ENCODE results near the gene ARHGAP6.
A peak's percentile ranks its signal among the peaks of the same experiment; 100 is the strongest.
"Not testable (repeated sequence)": the region's sequence is repeated elsewhere in the genome, so short reads cannot be mapped to it uniquely, and the experiment has no call there.

ARHGAP6 gene

DNA sequence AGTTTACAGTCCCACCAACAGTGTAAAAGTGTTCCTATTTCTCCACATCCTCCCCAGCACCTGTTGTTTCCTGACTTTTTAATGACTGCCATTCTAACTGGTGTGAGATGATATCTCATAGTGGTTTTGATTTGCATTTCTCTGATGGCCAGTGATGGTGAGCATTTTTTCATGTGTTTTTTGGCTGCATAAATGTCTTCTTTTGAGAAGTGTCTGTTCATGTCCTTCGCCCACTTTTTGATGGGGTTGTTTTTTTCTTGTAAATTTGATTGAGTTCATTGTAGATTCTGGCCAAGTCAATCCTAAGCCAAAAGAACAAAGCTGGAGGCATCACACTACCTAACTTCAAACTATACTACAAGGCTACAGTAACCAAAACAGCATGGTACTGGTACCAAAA lies 146.5 kb downstream of the ARHGAP6 start:
- FAIRE-seq: not testable (repeated sequence)

DNA sequence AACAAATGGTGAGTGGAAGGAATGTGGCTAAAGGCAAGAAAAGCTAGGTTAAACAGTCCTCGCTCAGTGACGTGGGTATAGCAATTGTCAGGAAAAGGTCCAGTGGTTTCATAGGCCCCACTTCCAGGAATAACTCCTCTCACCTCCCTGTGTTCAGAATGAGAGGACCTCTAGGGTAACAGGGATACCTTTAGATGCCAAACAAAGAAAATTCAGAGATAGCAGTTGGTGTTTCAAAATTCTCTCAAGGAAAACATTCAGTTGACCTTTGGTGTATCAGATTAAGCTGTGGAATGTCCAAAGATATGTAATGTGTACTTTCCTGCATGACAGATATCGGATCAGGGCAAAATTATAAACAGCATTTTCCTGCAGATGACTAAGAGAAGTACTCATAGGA lies 155.9 kb downstream of the ARHGAP6 start:
- FAIRE-seq: no peak

DNA sequence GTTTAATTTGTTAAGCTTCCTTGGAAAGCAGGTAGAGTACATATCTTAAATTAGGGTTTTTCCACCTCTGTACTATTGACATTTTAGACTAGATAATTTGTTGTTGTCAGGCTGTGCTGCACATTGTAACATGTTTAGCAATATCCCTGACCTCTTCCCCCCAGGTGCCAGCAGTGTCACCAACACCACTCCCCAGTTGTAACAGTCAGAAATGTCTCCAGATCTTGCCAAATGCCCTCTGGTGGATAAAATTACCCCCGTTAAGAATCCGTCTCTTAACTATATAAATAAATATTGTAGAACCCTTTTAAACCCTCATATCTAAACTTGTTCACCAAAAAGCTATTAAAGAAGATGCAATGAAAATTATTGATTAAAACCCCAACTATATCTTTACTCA lies 161.5 kb downstream of the ARHGAP6 start:
- FAIRE-seq: no peak

DNA sequence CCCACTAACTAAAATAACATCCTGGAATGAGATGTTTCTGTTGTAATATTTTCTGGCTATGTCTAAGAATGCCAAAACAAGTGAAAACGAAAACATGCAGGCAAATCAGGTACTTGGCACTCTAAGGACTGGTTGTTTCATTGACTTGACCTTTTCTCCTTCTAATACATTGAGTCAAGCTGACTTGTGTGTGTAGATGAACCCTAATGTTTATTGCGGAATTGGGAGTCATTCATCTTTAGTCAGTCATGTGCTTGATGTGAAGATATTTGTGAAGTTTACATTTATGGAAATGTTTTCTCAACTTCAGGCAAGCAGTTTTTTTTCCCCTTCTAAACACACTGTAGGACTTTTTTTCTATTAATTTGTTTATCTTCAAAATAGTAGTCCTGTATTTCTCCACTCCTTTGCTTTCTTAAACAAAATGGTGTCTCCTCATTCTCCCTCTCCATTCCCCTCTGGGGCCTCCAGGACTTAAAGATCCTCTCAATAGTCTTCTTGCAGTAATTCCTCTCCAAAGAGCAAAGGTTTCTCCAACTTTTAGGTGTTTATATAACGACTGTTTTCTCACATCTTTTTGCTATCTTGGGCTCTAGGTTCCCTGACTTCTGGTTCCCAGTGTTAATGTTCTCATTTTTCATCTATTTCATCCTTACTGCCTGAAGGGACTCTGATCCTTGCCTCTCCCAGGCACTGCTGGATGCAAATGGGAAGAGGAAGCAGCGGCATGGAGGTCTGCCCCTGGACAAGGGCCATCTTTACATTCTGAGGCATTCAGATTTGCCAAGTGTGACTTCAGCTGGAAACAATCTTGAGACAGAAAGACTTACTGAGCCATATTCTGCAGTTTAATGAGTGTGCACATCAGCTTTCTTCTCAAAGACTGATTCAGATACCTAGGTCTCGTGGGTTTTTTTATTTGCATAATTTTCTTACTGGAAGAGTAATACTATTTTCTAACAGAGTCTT lies 166.4 kb downstream of the ARHGAP6 start:
- no peak for FAIRE-seq

DNA sequence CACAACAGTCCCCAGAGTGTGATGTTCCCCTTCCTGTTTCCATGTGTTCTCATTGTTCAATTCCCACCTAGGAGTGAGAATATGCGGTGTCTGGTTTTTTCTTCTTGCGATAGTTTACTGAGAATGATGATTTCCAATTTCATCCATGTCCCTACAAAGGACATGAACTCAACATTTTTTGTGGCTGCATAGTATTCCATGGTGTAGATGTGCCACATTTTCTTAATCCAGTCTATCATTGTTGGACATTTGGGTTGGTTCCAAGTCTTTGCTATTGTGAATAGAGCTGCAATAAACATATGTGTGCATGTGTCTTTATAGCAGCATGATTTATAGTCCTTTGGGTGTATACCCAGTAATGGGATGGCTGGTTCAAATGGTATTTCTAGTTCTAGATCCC lies 174.3 kb downstream of the ARHGAP6 start:
- not testable (repeated sequence) for FAIRE-seq

DNA sequence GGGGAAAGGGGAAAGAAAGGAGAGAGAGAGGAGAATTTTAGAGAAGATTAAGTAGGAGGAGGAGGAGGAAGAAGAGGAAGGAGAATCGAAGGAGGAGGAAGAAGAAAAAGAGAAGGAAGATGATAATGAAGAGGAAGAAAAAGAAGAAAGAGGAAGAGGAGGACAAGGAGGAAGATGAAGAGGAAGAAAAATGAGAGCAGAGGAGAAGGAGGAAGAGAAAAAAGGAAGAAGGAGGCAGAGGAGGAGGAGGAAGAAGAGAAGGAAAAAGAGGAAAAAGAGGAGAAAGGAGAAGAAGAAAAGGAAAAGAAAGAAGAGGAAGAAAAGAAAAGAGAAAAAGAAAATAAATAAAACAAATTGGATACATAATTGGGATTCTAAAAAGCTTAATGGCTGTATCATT lies 181.4 kb downstream of the ARHGAP6 start:
- FAIRE-seq: no peak

DNA sequence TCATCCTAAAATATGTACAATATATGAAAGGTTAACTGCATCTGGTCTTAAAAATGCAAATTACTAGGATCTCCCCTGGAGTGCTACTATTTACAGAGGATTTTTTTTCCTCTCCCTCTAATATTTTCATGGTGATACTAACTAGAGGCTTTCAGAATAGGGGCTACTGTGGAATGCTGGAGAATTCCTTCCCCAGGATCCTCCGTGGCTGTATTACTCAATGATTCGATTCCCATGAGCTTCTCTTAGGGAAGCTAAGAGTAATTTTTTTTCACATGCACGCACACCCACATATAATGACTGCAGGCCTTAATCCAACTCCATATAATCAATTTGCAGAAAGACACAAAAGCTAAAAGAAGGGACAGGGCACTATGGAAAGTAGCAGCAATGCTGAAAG lies 184.7 kb downstream of the ARHGAP6 start:
- FAIRE-seq: peak; percentile 24

DNA sequence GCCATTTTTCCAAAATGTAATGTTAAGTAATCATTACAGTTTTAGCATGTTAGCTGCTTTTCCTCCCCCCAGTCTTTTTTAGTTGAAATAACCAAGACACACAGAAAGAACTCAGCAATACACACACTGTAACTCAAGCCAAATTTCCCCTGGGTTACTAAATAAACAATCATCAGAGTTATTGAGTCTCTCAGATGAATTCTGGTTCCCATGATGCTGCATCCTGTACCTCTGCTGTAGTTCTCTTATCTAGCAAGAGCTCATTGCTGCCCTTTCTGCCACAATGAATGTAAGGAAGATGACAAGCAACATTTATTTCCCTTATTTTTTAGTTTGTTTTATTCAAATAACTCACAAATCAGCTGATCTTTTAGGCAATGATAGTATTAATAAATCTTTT lies 185.1 kb downstream of the ARHGAP6 start:
- no peak for FAIRE-seq

DNA sequence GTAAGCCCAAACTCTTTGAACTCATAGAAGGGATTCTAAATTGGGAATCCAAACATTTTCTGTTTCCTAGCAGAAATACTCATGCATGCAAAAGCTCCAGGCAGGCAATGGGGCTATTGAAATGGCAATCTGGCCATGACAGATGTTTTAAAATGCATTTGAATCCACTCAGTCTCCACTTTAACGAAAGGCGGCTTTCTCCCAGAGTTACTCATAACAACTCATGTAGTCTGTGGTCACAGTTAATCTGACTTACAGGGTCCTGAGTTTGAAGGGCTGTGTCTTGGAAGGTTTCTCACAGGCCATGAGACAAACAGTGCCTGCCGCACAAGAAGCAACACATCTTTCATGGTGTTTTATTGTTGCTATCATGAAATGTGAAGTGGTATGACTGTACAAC lies 186.8 kb downstream of the ARHGAP6 start:
- FAIRE-seq: no peak

DNA sequence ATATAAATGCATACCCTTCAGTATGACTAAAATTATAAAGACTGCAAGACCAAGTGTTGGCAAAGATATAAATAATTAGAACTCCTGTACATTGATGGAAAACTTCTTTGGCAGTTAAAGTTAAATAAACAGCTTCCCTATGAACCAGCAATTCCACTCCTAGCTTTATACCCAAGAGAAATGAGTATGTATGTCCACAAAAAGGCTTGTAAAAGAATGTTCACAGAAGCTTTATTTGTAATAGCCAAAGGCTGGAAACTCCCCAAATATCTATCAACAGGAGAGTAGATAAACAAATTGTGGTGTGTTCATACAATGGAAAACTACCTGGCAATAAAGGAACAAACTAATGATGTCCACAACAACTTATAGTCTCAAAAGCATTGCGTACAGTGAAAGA lies 187.7 kb downstream of the ARHGAP6 start:
- FAIRE-seq: no peak

DNA sequence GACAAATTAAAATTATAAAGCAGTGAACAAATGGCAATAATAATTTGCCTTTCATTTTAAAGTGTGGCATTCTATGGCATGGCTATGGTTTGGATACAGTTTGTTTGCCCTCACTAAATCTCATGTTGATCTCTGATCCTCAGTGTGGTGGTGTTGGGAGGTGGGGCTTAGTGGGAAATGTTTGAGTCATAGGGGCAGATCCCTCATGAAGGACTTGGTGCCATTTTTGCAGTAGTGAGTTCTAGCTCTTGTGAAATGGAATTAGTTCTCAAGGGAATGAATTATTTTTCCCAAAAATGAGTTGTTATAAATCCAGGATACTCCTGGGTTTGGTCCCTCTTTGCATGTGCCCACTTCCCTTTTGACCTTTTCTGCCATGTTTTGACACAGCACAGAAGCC lies 191.1 kb downstream of the ARHGAP6 start:
- no peak for FAIRE-seq

DNA sequence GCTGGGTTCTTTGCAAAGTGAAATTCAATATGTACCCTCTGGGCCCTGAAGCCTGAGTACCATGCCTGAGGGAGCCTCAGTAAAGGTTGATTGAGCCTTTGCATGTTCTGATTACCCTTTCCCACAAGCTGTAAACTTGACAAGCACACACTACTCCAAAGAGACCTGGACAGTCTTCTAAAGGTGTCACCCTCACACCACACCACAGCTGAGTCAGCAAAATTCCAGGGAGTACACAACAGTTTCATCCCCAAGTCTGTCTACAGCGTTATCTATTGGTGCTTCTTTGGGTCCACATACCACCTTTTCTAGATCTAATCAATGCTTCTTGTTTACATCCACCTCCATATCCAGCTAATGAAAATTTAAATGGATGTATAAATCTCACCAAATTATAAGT lies 191.7 kb downstream of the ARHGAP6 start:
- no peak for FAIRE-seq

DNA sequence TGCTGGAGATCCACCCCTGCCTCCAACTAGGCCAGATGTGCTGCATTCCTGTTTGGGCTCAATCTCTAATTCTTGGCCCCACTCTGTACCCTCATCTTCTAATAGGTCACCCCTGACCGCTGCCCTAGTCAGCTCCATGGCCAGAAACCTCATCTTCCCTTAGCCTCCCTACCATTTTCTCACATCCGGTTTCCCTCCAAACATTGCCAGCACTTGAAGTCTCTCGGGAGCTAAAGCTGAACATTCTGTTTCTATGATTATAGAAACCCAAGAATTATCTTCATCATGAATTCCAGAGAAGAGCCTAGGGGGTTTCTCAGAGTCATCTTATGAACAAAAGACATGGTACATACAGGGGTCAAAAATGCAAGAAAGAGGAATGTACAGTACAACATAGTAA lies 192.8 kb downstream of the ARHGAP6 start:
- no peak for FAIRE-seq

DNA sequence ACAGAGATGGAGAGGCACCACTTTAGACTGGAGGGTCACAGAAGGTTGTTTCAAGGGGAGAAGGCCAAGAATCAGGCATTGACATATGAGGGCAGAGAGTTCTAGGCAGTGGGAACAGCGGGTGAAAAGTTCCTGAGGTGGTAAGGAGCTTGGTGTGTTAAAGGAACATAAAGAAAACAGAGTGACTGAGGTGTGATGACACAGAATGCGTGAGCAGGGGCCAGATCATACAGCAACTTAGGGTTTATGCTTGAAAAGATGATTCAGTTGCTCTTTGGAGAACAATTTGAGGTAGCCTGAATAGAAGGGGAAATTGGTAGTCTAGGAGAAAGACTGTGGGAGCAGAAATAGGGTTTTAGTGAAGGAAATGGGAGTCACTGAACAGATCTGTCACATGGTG lies 193.3 kb downstream of the ARHGAP6 start:
- no peak for FAIRE-seq

DNA sequence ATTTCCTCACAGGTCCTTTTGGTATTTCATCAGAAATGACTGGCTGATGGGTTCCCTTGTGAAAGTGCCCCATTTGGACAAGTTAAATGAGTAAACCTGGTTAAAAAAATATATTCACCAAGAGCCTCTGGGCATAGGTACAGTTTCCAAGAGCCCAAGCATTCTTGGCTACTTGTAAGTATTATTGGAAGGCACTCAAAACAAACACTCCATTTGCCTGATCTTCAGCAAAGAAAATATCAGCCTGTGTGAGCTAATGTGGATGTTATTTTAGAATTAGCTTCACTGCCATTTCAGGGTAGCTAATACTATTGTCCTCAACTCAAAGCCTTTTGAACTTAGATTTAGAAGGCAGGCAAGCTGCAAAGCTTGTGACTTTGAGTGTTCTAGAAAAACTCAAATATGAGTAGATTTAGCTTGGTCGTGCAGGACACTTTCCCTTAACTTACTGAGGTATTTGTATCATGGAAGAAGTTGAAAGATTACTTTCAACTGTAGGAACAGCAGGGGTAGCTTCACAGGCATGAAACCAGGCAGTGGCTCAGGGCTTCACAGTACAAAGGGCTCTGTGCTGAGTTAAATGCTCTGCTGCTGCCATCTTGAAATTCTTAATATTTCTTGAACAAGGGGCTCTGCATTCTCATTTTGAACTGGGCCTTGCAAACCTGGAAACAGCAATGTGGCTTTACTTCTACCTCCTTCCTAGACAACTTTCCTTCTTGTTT lies 195.3 kb downstream of the ARHGAP6 start:
- no peak for FAIRE-seq

DNA sequence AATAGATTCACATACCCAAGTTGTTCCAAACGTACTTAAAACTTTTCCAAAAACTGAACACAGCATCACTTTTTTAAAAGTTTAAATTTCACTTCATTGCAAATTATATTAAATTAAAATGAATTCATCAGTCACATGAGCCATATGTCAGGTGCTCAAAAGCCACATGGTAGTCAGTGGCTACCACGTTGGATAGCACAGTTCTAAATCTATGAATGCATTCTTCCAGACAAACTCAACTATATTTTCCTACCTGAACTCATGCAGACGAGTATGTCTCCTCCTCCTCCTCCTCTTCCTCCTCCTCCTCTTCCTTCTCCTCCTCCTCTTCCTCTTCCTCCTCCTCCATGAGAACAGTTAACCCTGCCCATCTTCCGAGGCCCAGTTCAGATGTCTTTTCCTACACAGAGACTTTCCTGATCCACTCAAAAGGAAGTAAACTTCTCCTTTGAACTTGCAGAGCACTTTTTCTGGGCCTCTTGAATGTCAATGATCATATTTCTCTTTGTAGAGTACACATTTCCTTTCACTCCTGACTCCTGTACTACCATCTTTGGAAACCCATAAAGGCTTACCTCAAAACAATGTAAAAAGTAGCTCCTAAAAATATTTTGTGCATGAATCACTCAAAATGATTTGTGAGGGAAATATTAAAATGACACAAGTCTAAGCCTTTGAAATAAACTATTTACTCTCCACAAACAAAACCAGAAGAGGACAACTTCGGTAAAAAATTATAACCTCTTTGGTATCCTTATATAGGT lies 199.9 kb downstream of the ARHGAP6 start:
- no peak for FAIRE-seq

DNA sequence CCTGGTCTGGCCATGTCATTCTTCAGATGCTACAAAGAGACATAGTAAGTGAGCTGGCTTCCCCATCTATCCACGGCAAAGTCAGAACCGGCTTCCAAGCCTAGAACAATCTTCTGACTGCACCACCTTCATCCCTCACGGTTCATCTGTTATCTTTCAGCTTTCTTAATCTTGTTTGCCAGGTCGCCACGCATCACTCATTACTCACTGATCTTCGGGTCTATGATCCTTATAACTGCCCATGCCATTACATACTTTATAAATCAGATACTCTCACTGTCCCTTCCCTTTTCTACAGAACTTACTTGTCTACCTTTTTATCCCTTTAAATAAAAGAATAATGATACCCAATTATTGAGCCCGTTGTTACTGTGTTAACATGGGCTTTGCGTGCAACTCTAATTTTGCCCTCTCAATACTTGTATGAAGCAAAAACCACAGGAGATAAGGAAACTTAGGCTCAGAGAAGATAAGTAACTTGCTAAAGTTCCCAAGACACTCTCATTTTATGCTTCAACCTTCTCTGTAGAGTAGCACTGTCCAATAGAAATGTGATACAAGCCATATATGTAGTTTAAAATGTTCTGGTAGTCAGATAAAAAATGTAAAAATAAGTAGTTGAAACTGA lies 200.8 kb downstream of the ARHGAP6 start:
- no peak for FAIRE-seq

DNA sequence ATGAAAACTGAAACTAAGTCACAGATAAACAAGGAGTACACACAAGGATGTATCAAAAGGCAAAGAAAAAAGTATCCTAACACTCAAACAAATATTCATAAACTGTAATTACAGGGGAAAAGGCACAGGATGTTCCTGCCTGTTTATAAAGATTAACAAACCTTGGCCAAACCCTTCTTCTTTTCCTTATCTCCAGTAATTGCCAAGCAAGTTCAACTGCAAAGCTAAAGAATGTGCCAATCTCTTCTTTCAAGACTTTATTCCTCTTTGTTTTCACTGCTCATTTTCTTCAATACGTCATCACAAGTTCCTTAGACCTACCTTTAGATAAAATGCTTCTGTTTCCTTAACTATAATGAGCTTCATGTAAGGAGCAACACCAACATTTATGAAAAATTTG lies 201.3 kb downstream of the ARHGAP6 start:
- FAIRE-seq: peak; percentile 68

DNA sequence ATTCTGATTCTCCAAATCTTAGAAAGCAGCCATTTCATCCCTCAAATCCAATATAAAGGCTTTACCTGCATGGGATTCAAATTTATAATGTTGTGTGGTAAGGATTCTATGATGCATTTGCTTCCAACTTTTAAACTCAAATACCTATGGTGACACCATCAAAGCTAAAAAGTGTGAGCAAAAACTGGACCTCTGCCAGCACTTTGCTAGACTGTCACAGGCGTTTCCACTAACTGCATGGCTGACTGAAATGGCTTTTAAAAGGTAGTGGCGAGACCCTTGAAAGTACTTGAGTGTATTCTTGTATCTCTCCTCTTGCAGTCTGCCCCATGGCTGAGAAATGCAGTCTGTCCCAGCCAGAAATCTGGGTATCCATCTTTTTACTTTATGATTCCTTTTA lies 203.1 kb downstream of the ARHGAP6 start:
- FAIRE-seq: no peak

DNA sequence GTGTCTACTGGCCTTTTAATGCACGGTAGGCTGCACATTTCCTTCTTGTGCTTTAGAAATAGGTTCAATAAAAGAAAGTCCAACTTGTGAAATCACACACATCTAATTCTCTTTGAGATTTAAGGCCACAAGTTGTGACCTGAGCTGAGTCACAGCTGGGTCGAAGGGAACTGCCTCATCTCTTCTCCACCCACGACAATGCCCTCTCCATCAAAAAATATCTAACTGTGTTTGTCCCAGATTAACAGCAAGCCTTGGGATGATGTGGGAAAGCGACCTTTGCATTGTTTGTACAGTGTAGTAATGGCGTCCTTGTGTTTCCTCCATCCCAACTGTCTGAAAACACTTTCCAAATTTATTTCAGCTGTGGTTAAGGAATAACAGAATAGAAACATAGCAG lies 203.6 kb downstream of the ARHGAP6 start:
- FAIRE-seq: no peak

DNA sequence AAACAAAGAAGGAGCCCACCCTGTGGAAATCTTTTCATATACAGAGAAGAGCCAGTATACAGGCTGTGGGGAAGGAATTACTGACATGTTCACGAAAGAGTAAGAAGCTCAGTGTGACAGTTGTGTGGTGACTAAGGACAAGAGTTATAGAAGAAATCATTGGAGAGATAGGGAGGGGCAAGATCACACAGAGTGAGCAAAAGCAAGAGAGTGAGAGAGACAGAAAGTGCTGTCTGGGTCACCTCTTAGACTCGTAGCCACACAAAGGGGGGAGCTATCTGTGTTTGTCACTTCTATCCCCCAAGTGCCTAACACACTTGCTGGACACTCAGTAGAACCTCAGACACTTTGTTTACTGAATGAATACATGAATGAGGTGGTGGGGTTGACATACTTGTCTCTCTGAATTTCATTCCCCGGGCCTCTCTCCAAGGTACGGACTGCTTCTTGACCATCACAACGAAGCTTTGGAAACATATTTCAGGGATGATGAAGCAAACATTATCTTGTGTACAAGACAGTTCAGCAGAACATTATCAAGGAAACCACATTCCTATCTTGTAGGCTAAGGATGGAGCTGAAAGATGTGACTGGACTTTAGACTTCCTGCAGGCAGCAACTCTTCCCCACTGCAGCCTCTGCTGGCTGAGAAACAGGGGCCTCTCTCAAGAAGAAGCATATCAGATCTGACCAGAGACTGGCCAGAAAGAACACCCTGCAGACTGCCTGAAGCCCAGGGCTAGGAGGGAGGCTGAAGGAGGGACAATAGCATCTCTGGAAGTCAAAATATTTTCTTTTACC lies 204.3 kb downstream of the ARHGAP6 start:
- no peak for FAIRE-seq

DNA sequence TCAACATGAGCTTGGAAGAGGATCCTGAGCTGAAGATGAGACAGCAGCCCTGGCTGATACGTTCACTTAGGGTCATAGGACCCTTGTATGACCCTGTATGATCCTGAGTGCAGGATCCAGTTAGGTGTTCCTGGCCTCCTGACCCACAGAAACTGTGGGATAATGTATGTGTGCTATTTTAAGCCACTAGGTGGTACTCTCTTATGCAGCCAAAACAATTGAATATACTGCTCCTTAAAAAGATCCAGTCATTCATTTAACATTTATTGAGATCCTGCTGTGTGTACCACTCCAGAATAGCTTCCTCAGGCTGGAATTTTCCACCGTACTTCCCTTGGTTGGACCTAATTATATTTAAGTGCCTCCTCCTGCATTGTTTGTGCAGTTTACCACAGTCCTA lies 205.4 kb downstream of the ARHGAP6 start:
- FAIRE-seq: no peak
